ENCODE measurements around the gene GTF2H2C_2.
"Not testable (repeated sequence)": the region's sequence is repeated elsewhere in the genome, so short reads cannot be mapped to it uniquely, and the experiment has no call there.

GRCh38 chr5:70464019-70464637, 49.0 kb downstream of the GTF2H2C_2 start:
- not testable (repeated sequence) for TF ChIP-seq CTCF (conservative IDR thresholded peaks at IDR 0.05; ENCODE audit: low read depth, low read length); CHD1 (IDR thresholded peaks at IDR 0.05; ENCODE audit: low read depth, low read length); POLR2A (IDR thresholded peaks at IDR 0.05; ENCODE audit: low read depth, low read length); MXI1 (IDR thresholded peaks at IDR 0.05; ENCODE audit: borderline replicate concordance, low read depth, low read length); CEBPB (IDR thresholded peaks at IDR 0.05; ENCODE audit: low read depth, low read length); RFX5 (IDR thresholded peaks at IDR 0.05; ENCODE audit: low read depth, low read length)
- TF ChIP-seq, protein P1, sequence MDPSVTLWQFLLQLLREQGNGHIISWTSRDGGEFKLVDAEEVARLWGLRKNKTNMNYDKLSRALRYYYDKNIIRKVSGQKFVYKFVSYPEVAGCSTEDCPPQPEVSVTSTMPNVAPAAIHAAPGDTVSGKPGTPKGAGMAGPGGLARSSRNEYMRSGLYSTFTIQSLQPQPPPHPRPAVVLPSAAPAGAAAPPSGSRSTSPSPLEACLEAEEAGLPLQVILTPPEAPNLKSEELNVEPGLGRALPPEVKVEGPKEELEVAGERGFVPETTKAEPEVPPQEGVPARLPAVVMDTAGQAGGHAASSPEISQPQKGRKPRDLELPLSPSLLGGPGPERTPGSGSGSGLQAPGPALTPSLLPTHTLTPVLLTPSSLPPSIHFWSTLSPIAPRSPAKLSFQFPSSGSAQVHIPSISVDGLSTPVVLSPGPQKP (IDR thresholded peaks at IDR 0.05; ENCODE audit: borderline replicate concordance, low read depth, low read length): not testable (repeated sequence)
